Heart left ventricle (tissue), 13 donors: Measurements from ENCODE around the gene MYBPHL.

Experiments used
- CTCF ChIP-seq, 12 donors: fragments of 200-600 bp; sonication (generic) in 4 of 12; IDR thresholded peaks; one replicate each; pipeline versions ENCODE4 v1.5.0 to v1.8.0; 2018 to 2022; ENCODE audit warnings: antibody characterized with exemption in 12 of 12, mild to moderate bottlenecking in 5 of 12
- POLR2A ChIP-seq, 2 donors: fragments of 450-650 bp; IDR thresholded peaks; one replicate each; pipeline ENCODE4 v1.6.1; 2017; ENCODE audit warnings: antibody characterized with exemption in 2 of 2, mild to moderate bottlenecking in 2 of 2, moderate library complexity in 2 of 2
- donor health status: ischemic (EF 13 %, LVEDD 7.1; RV severe dilation, severe dysfunction).
- donor health status: DM: no; HTN: yes; CAD: no.
- donor health status: DM: no; HTN: no; CAD: no.
- donor health status: ischemic (EF 25% LVEDD 6.9; RV normal size, moderate dysfunction).
- donor health status: ischemic (EF 25% LVEDD 5.7; RV mildly dilated, moderate dysfunction).
- donor health status: ischemic (EF 35%, LVEDD 5.7; RV mildly dilated, moderate dysfunction).
- donor health status: nonischemic (EF 11% LVEDD 7.7; RV severe dilation, severe dysfunction).
- donor health status: DM: yes; HTN: yes; CAD: no.
- donor health status: PGD.
- donor health status: ischemic (EF 29% LVEDD 5.4; RV normal size, mild dysfunction).
- donor health status: nonischemic (EF 23%, LVEDD 6.1; RV moderate dilation, normal function).

GRCh38 chr1:109316506-109316905 lies 9.7 kb upstream of the MYBPHL start:
- TF ChIP-seq POLR2A (IDR thresholded peaks at IDR 0.05) (no peak), CTCF (IDR thresholded peaks at IDR 0.05) (no peak)
